Adipocyte (in vitro differentiated cells): Measurements from ENCODE around the gene TAB2.

ENCODE experiments used
- DNase-seq: peaks from one replicate; pipeline ENCODE4 v3.0.0-alpha.2; 2015; ENCODE audit warnings: low read depth
- H3K27me3 ChIP-seq: replicated peaks from 2 replicates; pipeline ENCODE4 v1.7.0; 2013; ENCODE audit warnings: mild to moderate bottlenecking, low read length, moderate library complexity; ENCODE audit not compliant: control insufficient read depth, insufficient read depth
- H3K36me3 ChIP-seq: 2 replicates; pipeline ENCODE4 v1.7.0; 2013; ENCODE audit warnings: low read length, mild to moderate bottlenecking, moderate library complexity; ENCODE audit not compliant: control insufficient read depth, insufficient read depth, severe bottlenecking
- H3K4me1 ChIP-seq: 2 replicates; pipeline ENCODE4 v1.7.0; 2013; ENCODE audit warnings: mild to moderate bottlenecking, low read length, moderate library complexity; ENCODE audit not compliant: control insufficient read depth, insufficient read depth
- H3K4me3 ChIP-seq: 2 replicates; pipeline ENCODE4 v1.7.0; 2013; ENCODE audit warnings: mild to moderate bottlenecking, low read length, moderate library complexity
- H3K9ac ChIP-seq: 2 replicates; pipeline ENCODE4 v1.7.0; 2013; ENCODE audit warnings: mild to moderate bottlenecking, low read length, moderate library complexity
- H3K9me3 ChIP-seq: 2 replicates; pipeline ENCODE4 v1.7.0; 2013; ENCODE audit warnings: mild to moderate bottlenecking, low read length, moderate library complexity; ENCODE audit not compliant: control insufficient read depth

The TAB2 gene

DNA sequence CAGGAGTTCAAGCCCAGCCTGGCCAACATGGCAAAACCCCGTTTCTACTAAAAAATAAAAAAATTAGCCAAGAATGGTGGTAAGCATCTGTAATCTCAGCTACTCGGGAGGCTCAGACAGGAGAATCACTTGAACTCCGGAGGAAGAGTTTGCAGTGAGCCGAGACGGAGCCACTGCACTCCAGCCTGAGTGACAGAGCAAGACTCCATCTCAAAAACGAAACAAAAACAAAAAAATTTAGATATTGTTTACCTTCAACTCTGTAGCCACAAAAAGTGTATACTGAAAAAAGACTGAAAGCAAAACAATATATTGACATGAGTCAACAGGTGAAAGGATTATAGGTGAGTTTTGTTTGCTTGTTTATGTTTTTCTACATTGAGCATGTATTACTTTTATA, 30.6 kb upstream of the TAB2 start:
- no peak for DNase-seq
- Histone ChIP-seq H3K9me3 (no peaks in the 10 kb centered on the region), H3K36me3 (no peaks in the 10 kb centered on the region), H3K27me3 (peaks cover 4% of the 10 kb centered on the region), H3K4me1 (no peaks in the 10 kb centered on the region), H3K4me3 (no peak overlapping the region), H3K9ac (no peak overlapping the region)

DNA sequence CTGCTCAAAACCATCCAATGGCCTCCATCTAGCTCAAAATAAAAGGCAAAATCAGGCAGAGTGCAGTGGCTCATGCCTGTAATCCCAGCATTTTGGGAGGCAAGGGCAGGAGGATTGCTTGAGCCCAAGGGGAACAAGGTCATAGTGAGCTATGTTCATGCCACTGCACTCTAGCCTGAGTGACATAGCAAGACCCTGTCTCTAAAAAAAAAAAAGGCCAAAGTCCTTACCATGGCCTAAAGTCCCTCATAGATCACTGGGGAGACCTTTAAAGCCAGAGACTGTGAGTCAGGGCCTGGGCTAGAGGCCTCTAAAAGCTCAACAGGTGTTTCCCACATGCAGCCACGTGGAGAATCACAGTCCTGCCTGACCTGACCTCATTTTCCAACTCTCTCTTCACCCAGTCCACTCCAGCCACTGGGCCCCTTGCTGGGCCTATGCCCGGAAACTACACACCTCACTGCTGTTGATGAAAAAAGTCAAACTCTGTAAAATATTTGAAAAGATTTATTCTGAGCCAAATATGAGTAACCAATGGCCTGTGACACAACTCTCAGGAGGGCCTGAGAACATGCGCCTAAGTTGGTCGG, 28.2 kb upstream of the TAB2 start:
- H3K4me1 ChIP-seq = no peaks in the 10 kb centered on the region
- no peak overlapping the region for H3K4me3 ChIP-seq
- H3K9ac ChIP-seq = no peak overlapping the region
- no peaks in the 10 kb centered on the region for H3K9me3 ChIP-seq
- no peaks in the 10 kb centered on the region for H3K36me3 ChIP-seq
- DNase-seq = no peak
- peaks cover 4% of the 10 kb centered on the region for H3K27me3 ChIP-seq

- DNase-seq = no peak
- Histone ChIP-seq H3K9me3 (no peaks in the 10 kb centered on the region), H3K9ac (no peak overlapping the region), H3K36me3 (no peaks in the 10 kb centered on the region), H3K4me1 (no peaks in the 10 kb centered on the region), H3K4me3 (no peak overlapping the region), H3K27me3 (peaks cover 4% of the 10 kb centered on the region)
Measured at GRCh38 chr6:149289966-149290365, 27.5 kb upstream of the TAB2 start.

DNA sequence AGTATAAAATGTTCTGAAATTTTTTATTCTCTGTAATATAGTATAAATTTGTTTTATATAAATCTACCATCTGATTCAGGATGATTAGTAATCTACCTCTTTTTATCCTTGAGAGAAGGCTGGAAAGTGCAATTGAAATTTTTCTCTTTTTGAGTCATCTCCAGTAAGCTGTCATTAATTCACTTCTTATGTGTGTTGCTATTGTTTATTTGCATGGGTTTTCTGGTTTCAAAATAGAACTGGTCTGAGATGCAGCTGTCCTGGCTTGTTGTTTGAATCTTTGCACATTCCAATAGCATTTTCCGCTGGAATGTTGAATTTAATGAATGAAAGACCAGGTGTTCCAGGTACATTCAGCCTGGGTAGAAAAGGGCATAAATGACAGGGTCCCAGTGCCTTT, 24.3 kb upstream of the TAB2 start:
- DNase-seq = no peak
- Histone ChIP-seq H3K36me3 (no peaks in the 10 kb centered on the region), H3K9me3 (no peaks in the 10 kb centered on the region), H3K27me3 (no peaks in the 10 kb centered on the region), H3K4me3 (no peak overlapping the region), H3K9ac (no peak overlapping the region), H3K4me1 (no peaks in the 10 kb centered on the region)

DNA sequence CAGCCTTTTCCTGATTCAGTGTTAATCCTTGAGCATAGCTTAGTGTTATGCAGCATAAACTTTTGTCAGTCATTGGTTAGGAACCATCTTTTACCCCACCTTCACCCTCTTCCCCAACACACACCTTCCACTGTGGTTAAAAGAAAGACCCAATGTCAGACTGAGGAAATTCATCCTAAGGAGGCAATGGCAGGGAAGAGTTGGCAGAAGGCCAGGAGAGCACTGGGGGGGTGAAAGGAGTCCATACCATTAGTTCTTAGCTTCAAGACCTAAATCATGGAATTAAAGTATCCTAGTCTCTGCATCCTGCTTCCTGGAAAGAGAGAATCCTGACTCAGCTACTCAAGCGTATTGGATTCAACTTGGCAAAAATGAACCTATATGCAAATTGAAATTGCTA, 16.9 kb upstream of the TAB2 start:
- Histone ChIP-seq H3K9me3 (no peaks in the 10 kb centered on the region), H3K27me3 (no peaks in the 10 kb centered on the region), H3K4me1 (no peaks in the 10 kb centered on the region), H3K4me3 (no peak overlapping the region), H3K36me3 (no peaks in the 10 kb centered on the region), H3K9ac (no peak overlapping the region)
- DNase-seq = no peak

- no peak for DNase-seq
- H3K4me1 ChIP-seq = peaks cover 11% of the 10 kb centered on the region
- no peak overlapping the region for H3K9ac ChIP-seq
- no peaks in the 10 kb centered on the region for H3K36me3 ChIP-seq
- H3K27me3 ChIP-seq = no peaks in the 10 kb centered on the region
- H3K4me3 ChIP-seq = no peak overlapping the region
- no peaks in the 10 kb centered on the region for H3K9me3 ChIP-seq
Measured at GRCh38 chr6:149302723-149303122, 14.8 kb upstream of the TAB2 start.

GRCh38 chr6:149303468-149303867, 14.0 kb upstream of the TAB2 start:
- Histone ChIP-seq H3K27me3 (no peaks in the 10 kb centered on the region), H3K4me3 (no peak overlapping the region), H3K9ac (no peak overlapping the region), H3K4me1 (peaks cover 12% of the 10 kb centered on the region), H3K36me3 (no peaks in the 10 kb centered on the region), H3K9me3 (no peaks in the 10 kb centered on the region)
- no peak for DNase-seq

DNA sequence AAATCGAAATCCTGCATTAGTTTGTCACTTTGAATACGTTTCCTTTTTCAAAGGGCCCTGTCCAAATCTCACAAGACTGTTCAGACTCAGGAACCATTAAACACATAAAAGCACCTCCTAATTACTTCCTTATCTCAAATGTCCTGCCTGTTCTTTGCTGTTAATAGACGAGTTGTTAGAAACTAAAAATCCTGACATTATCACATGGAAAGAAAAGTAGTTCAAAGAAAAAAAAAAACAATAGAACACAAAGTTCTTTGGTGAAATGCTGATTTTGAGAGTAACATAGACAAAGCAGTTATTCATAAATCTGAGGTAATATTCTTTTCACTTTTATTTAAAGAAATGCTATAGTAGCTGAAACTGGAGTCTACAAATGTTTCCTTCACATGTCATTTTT, 12.1 kb upstream of the TAB2 start:
- no peaks in the 10 kb centered on the region for H3K27me3 ChIP-seq
- H3K4me1 ChIP-seq = peaks cover 12% of the 10 kb centered on the region
- no peak overlapping the region for H3K4me3 ChIP-seq
- no peaks in the 10 kb centered on the region for H3K9me3 ChIP-seq
- DNase-seq = no peak
- H3K9ac ChIP-seq = no peak overlapping the region
- H3K36me3 ChIP-seq = no peaks in the 10 kb centered on the region

DNA sequence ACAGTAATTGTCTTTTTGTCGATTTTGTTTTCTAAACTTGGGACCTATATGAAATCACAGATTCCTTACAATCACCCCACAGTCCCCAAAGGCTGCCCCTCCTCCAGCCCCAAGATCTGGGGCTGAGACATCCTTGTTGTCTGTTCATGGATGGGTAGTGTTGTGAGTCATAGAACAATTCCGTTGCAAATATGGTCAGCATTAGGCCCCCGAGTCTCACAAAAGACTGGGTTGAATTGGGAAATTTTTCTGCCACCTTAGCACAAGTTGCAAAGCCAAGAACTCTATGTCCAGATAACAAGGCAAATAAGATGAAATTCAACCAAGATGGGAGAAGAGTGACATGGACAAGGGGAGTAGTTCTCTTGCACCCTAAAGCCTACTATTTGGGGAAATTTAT, 10.5 kb upstream of the TAB2 start:
- H3K36me3 ChIP-seq = no peaks in the 10 kb centered on the region
- H3K27me3 ChIP-seq = no peaks in the 10 kb centered on the region
- no peak overlapping the region for H3K9ac ChIP-seq
- peaks cover 12% of the 10 kb centered on the region for H3K4me1 ChIP-seq
- no peaks in the 10 kb centered on the region for H3K9me3 ChIP-seq
- DNase-seq = peak; percentile 27
- no peak overlapping the region for H3K4me3 ChIP-seq

DNA sequence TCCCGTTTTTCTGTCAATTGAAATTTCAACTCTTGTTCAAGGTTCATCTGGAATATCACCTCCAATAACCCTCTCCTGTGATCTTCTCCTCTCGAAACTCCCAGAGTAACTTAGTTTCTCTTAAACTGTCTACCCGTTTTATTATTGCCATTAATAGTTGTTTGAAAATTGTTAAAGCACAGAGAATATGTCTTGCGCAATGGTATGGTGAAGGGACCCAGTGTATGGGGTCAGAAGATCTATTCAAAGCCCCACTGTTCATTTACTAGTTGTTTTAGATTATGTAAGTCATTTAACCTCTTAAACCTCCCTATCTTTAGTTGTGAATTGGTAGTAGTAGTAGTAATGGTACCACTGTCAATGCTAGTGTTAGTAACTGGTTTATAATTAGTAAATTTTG, 6.2 kb upstream of the TAB2 start:
- H3K4me1 ChIP-seq = peaks cover 16% of the 10 kb centered on the region
- no peak overlapping the region for H3K9ac ChIP-seq
- no peaks in the 10 kb centered on the region for H3K9me3 ChIP-seq
- H3K36me3 ChIP-seq = no peaks in the 10 kb centered on the region
- no peak for DNase-seq
- no peak overlapping the region for H3K4me3 ChIP-seq
- H3K27me3 ChIP-seq = no peaks in the 10 kb centered on the region

DNA sequence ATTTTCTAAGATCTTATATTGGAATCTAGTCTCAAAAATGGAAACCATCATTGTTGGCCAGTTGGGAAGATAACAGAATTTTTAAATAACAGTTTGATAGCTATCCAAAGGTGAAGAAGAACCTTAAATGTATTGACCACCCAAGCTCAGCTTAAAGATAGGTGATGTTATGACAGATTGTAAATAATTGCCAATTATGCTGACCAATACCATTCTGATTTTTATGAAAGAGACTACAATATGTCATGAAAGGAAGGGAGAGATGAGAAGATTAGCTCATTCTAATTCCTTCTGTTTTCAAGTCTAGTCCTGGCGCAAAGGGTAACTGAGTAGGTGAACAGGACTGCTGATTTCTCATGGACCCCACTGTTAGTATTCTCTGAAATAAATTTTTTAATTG, 5.7 kb upstream of the TAB2 start:
- no peak for DNase-seq
- Histone ChIP-seq H3K4me1 (peaks cover 17% of the 10 kb centered on the region), H3K36me3 (no peaks in the 10 kb centered on the region), H3K4me3 (no peak overlapping the region), H3K9me3 (no peaks in the 10 kb centered on the region), H3K9ac (no peak overlapping the region), H3K27me3 (no peaks in the 10 kb centered on the region)

GRCh38 chr6:149313070-149313469, 4.4 kb upstream of the TAB2 start:
- DNase-seq = no peak
- no peaks in the 10 kb centered on the region for H3K36me3 ChIP-seq
- H3K4me3 ChIP-seq = no peak overlapping the region
- H3K4me1 ChIP-seq = peaks cover 5% of the 10 kb centered on the region
- no peaks in the 10 kb centered on the region for H3K9me3 ChIP-seq
- H3K27me3 ChIP-seq = no peaks in the 10 kb centered on the region
- no peak overlapping the region for H3K9ac ChIP-seq
